ENCODE results near the gene THSD4.
"Not testable (repeated sequence)": the region's sequence is repeated elsewhere in the genome, so short reads cannot be mapped to it uniquely, and the experiment has no call there.

THSD4 gene

GRCh38 chr15:71352765-71353164 is 237.5 kb downstream of the THSD4 start:
- peaks cover 2% of the 10 kb centered on the region for H3K27me3 Mint-ChIP-seq

GRCh38 chr15:71353171-71353570 is 237.9 kb downstream of the THSD4 start:
- no peaks in the 10 kb centered on the region for H3K9me3 Mint-ChIP-seq
- no peak overlapping the region for H3K4me3 Mint-ChIP-seq
- H3K27me3 Mint-ChIP-seq: peaks cover 2% of the 10 kb centered on the region
- H3K27ac Mint-ChIP-seq: no peak overlapping the region
- H3K4me1 Mint-ChIP-seq (ENCODE audit: low read depth): no peaks in the 10 kb centered on the region
- no peaks in the 10 kb centered on the region for H3K36me3 Mint-ChIP-seq (ENCODE audit: low read depth)
- intact Hi-C loops (cut with micrococcal nuclease): no loop called here

More at GRCh38 chr15:71352765-71353164, 237.5 kb downstream of the THSD4 start:
- Mint-ChIP-seq H3K9me3 (no peaks in the 10 kb centered on the region), H3K36me3 (ENCODE audit: low read depth) (no peaks in the 10 kb centered on the region), H3K27ac (no peak overlapping the region), H3K4me3 (no peak overlapping the region), H3K4me1 (ENCODE audit: low read depth) (no peaks in the 10 kb centered on the region)
- intact Hi-C loops (cut with micrococcal nuclease): no loop called here

- Mint-ChIP-seq H3K4me1 (ENCODE audit: low read depth) (no peaks in the 10 kb centered on the region), H3K36me3 (ENCODE audit: low read depth) (no peaks in the 10 kb centered on the region), H3K9me3 (no peaks in the 10 kb centered on the region), H3K27me3 (peaks cover 2% of the 10 kb centered on the region), H3K4me3 (no peak overlapping the region), H3K27ac (no peak overlapping the region)
- intact Hi-C loops (cut with micrococcal nuclease): no loop called here
Observed at GRCh38 chr15:71355268-71355667, 240.0 kb downstream of the THSD4 start.

GRCh38 chr15:71357321-71357732 is 242.1 kb downstream of the THSD4 start:
- Mint-ChIP-seq H3K36me3 (ENCODE audit: low read depth) (no peaks in the 10 kb centered on the region), H3K27ac (no peak overlapping the region), H3K4me3 (no peak overlapping the region), H3K4me1 (ENCODE audit: low read depth) (no peaks in the 10 kb centered on the region), H3K9me3 (no peaks in the 10 kb centered on the region), H3K27me3 (no peaks in the 10 kb centered on the region)
- intact Hi-C loops (cut with micrococcal nuclease): no loop called here

GRCh38 chr15:71357967-71358366 is 242.7 kb downstream of the THSD4 start:
- intact Hi-C loops (cut with micrococcal nuclease): no loop called here
- H3K27me3 Mint-ChIP-seq: no peaks in the 10 kb centered on the region
- H3K27ac Mint-ChIP-seq: no peak overlapping the region

GRCh38 chr15:71359246-71359645 is 244.0 kb downstream of the THSD4 start:
- no peaks in the 10 kb centered on the region for H3K27me3 Mint-ChIP-seq
- no peak overlapping the region for H3K27ac Mint-ChIP-seq
- intact Hi-C loops (cut with micrococcal nuclease): no loop called here
- no peak overlapping the region for H3K4me3 Mint-ChIP-seq
- H3K36me3 Mint-ChIP-seq (ENCODE audit: low read depth): no peaks in the 10 kb centered on the region
- no peaks in the 10 kb centered on the region for H3K4me1 Mint-ChIP-seq (ENCODE audit: low read depth)
- no peaks in the 10 kb centered on the region for H3K9me3 Mint-ChIP-seq

More at GRCh38 chr15:71357967-71358366, 242.7 kb downstream of the THSD4 start:
- Mint-ChIP-seq H3K9me3 (no peaks in the 10 kb centered on the region), H3K4me1 (ENCODE audit: low read depth) (no peaks in the 10 kb centered on the region), H3K36me3 (ENCODE audit: low read depth) (no peaks in the 10 kb centered on the region), H3K4me3 (no peak overlapping the region)

- no peak overlapping the region for H3K27ac Mint-ChIP-seq
- H3K9me3 Mint-ChIP-seq: no peaks in the 10 kb centered on the region
- peaks cover 6% of the 10 kb centered on the region for H3K27me3 Mint-ChIP-seq
- no peak overlapping the region for H3K4me3 Mint-ChIP-seq
- intact Hi-C loops (cut with micrococcal nuclease): no loop called here
- H3K4me1 Mint-ChIP-seq (ENCODE audit: low read depth): no peaks in the 10 kb centered on the region
- H3K36me3 Mint-ChIP-seq (ENCODE audit: low read depth): no peaks in the 10 kb centered on the region
Observed at GRCh38 chr15:71362556-71362955, 247.3 kb downstream of the THSD4 start.

GRCh38 chr15:71362987-71363968 is 248.0 kb downstream of the THSD4 start:
- H3K27ac Mint-ChIP-seq: no peak overlapping the region
- H3K4me3 Mint-ChIP-seq: no peak overlapping the region
- no peaks in the 10 kb centered on the region for H3K36me3 Mint-ChIP-seq (ENCODE audit: low read depth)

GRCh38 chr15:71364117-71364584 is 248.9 kb downstream of the THSD4 start:
- no peak overlapping the region for H3K27ac Mint-ChIP-seq
- intact Hi-C loops (cut with micrococcal nuclease): no loop called here
- peaks cover 6% of the 10 kb centered on the region for H3K27me3 Mint-ChIP-seq
- H3K9me3 Mint-ChIP-seq: no peaks in the 10 kb centered on the region
- no peaks in the 10 kb centered on the region for H3K36me3 Mint-ChIP-seq (ENCODE audit: low read depth)
- H3K4me3 Mint-ChIP-seq: no peak overlapping the region
- H3K4me1 Mint-ChIP-seq (ENCODE audit: low read depth): no peaks in the 10 kb centered on the region

More at GRCh38 chr15:71362987-71363968, 248.0 kb downstream of the THSD4 start:
- Mint-ChIP-seq H3K9me3 (no peaks in the 10 kb centered on the region), H3K4me1 (ENCODE audit: low read depth) (no peaks in the 10 kb centered on the region), H3K27me3 (peaks cover 6% of the 10 kb centered on the region)
- intact Hi-C loops (cut with micrococcal nuclease): no loop called here

GRCh38 chr15:71366522-71366921 is 251.3 kb downstream of the THSD4 start:
- Mint-ChIP-seq H3K27ac (no peak overlapping the region), H3K9me3 (no peaks in the 10 kb centered on the region), H3K27me3 (peaks cover 6% of the 10 kb centered on the region), H3K4me1 (ENCODE audit: low read depth) (no peaks in the 10 kb centered on the region), H3K36me3 (ENCODE audit: low read depth) (no peaks in the 10 kb centered on the region), H3K4me3 (no peak overlapping the region)
- intact Hi-C loops (cut with micrococcal nuclease): no loop called here

GRCh38 chr15:71366926-71367325 is 251.7 kb downstream of the THSD4 start:
- Mint-ChIP-seq H3K27me3 (peaks cover 6% of the 10 kb centered on the region), H3K36me3 (ENCODE audit: low read depth) (no peaks in the 10 kb centered on the region), H3K4me3 (no peak overlapping the region), H3K9me3 (no peaks in the 10 kb centered on the region), H3K27ac (no peak overlapping the region), H3K4me1 (ENCODE audit: low read depth) (no peaks in the 10 kb centered on the region)
- intact Hi-C loops (cut with micrococcal nuclease): no loop called here

- H3K27me3 Mint-ChIP-seq; H3K4me3 Mint-ChIP-seq; intact Hi-C loops (cut with micrococcal nuclease); H3K4me1 Mint-ChIP-seq (ENCODE audit: low read depth); H3K9me3 Mint-ChIP-seq; H3K36me3 Mint-ChIP-seq (ENCODE audit: low read depth); H3K27ac Mint-ChIP-seq: not testable (repeated sequence)
Observed at GRCh38 chr15:71367737-71368136, 252.5 kb downstream of the THSD4 start.

GRCh38 chr15:71372769-71373168 is 257.5 kb downstream of the THSD4 start:
- H3K27ac Mint-ChIP-seq; H3K36me3 Mint-ChIP-seq (ENCODE audit: low read depth); H3K27me3 Mint-ChIP-seq; intact Hi-C loops (cut with micrococcal nuclease); H3K4me3 Mint-ChIP-seq; H3K4me1 Mint-ChIP-seq (ENCODE audit: low read depth); H3K9me3 Mint-ChIP-seq: not testable (repeated sequence)

- no peaks in the 10 kb centered on the region for H3K4me1 Mint-ChIP-seq (ENCODE audit: low read depth)
- intact Hi-C loops (cut with micrococcal nuclease): no loop called here
- H3K27me3 Mint-ChIP-seq: peaks cover 1% of the 10 kb centered on the region
- no peak overlapping the region for H3K27ac Mint-ChIP-seq
- H3K36me3 Mint-ChIP-seq (ENCODE audit: low read depth): no peaks in the 10 kb centered on the region
- no peaks in the 10 kb centered on the region for H3K9me3 Mint-ChIP-seq
- no peak overlapping the region for H3K4me3 Mint-ChIP-seq
Observed at GRCh38 chr15:71373917-71374316, 258.6 kb downstream of the THSD4 start.
